Ovary (tissue), 3 donors: Measurements from ENCODE around the gene TJP2.

ENCODE experiments used
- CTCF ChIP-seq, 3 donors: fragments of 450-650 bp in 2 of 3; fragments of 200-600 bp in 1 of 3; IDR thresholded peaks; one replicate each; pipeline versions ENCODE4 v1.5.1 to v1.8.0; 2016 to 2022; ENCODE audit warnings: antibody characterized with exemption in 3 of 3, mild to moderate bottlenecking in 1 of 3
- POLR2A ChIP-seq: fragments of 450-650 bp; IDR thresholded peaks from one replicate; pipeline ENCODE4 v1.6.1; 2017; ENCODE audit warnings: antibody characterized with exemption, mild to moderate bottlenecking, moderate library complexity
- donor health status: DM: no; HTN: no; CAD: no.

GRCh38 chr9:69249337-69249736 is 75.3 kb downstream of the TJP2 start:
- TF ChIP-seq CTCF (IDR thresholded peaks at IDR 0.05) = no peak
- TF ChIP-seq POLR2A = no peak
